K562 (cell line): Measurements from ENCODE around the gene NUP85. TPM values are rescaled to one million over a fixed set of nuclear protein-coding genes. Genes with fewer than 3 reads are reported as not detected.

Experiments
- ARID4B ChIP-seq: sonication (generic); formaldehyde crosslinking; IDR thresholded peaks from 2 replicates; pipeline ENCODE4 v1.8.0; 2022; ENCODE audit warnings: mild to moderate bottlenecking, missing genetic modification reagents
- CHD7 ChIP-seq: fragments of 200-600 bp; sonication (generic); IDR thresholded peaks from one replicate; pipeline ENCODE4 v1.6.1; 2012; ENCODE audit warnings: mild to moderate bottlenecking, low read depth, low read length, inconsistent platforms
- CTBP1 ChIP-seq: fragments of 450-650 bp; IDR thresholded peaks from 2 replicates; pipeline ENCODE4 v1.6.1; 2016; ENCODE audit warnings: borderline replicate concordance
- HNRNPLL ChIP-seq: fragments of 200-400 bp; formaldehyde crosslinking; IDR thresholded peaks from 2 replicates; pipeline ENCODE4 v1.6.1; 2017; ENCODE audit warnings: low read length, low read depth, mild to moderate bottlenecking; ENCODE audit not compliant: poor library complexity, severe bottlenecking
- KAT7 ChIP-seq: sonication (generic); formaldehyde crosslinking; IDR thresholded peaks from 2 replicates; pipeline ENCODE4 v1.8.0; 2022; ENCODE audit warnings: missing genetic modification reagents, mild to moderate bottlenecking, borderline replicate concordance
- KLF13 ChIP-seq: fragments of 450-650 bp; IDR thresholded peaks from 2 replicates; pipeline ENCODE4 v1.6.1; 2016; ENCODE audit warnings: missing genetic modification characterization, low read depth, mild to moderate bottlenecking, missing compliant biosample characterization, moderate library complexity, borderline replicate concordance
- PHF8 ChIP-seq: fragments of 200-600 bp; sonication (generic); IDR thresholded peaks from 2 replicates; pipeline ENCODE4 v1.6.1; 2012; ENCODE audit warnings: mixed run types, mild to moderate bottlenecking, inconsistent platforms, low read length, moderate library complexity, borderline replicate concordance
- PML ChIP-seq: IDR thresholded peaks from 2 replicates; pipeline ENCODE4 v1.6.1; 2012; ENCODE audit warnings: low read length, inconsistent platforms
- POU5F1 ChIP-seq: fragments of 150-350 bp; IDR thresholded peaks from 2 replicates; pipeline ENCODE4 v1.6.1; 2014; ENCODE audit warnings: borderline replicate concordance, low read length, low read depth, mild to moderate bottlenecking; ENCODE audit not compliant: partially characterized antibody
- PTRF ChIP-seq: fragments of 450-650 bp; IDR thresholded peaks from 2 replicates; pipeline ENCODE4 v1.6.1; 2016; ENCODE audit warnings: mild to moderate bottlenecking, missing genetic modification characterization, missing compliant biosample characterization
- ZNF24 ChIP-seq: fragments of 450-650 bp; IDR thresholded peaks from 2 replicates; pipeline ENCODE4 v1.6.1; 2016
- polyA plus RNA-seq, 8 experiments: library from polyadenylated mRNA; depleted of rRNA in 4 of 8; stranded (reverse) in 5 of 8; unstranded in 3 of 8; fragments of >200 nt; fragmentation: Nextera tagmentation in 2 of 8; fragmentation: Illumina TruSeq in 1 of 8; extraction: Ambion mirVana in 2 of 8; extraction: Trizol in 1 of 8; gene quantifications; 2 replicates each; pipeline versions ENCODE4 v1.2.1 to v1.2.3, GENCODE V29; 2011 to 2014; ENCODE audit warnings: inconsistent platforms in 1 of 8, missing spikeins in 1 of 8
- total RNA-seq, 7 experiments: library from RNA; depleted of rRNA in 6 of 7; stranded (reverse); fragments of >200 nt in 6 of 7; fragmentation: Illumina TruSeq in 2 of 7; extraction: Trizol in 2 of 7; gene quantifications; 2 replicates each; pipeline versions ENCODE4 v1.2.1 to v1.2.3, GENCODE V29; 2011 to 2021; ENCODE audit warnings: low replicate concordance in 1 of 7

The NUP85 gene
- total and polyA plus RNA-seq, 9 of the 15 experiments (the other 6 are each of a cell fraction or from before 2014, with no cell fraction given), result 50.2 to 177 (median 110) TPM

- no peak for TF ChIP-seq PML
- TF ChIP-seq KAT7 (CRISPR knock-in tag), result peak; percentile 96
- TF ChIP-seq CTBP1, result peak; percentile 87; the same call in 1 of the 2 replicates
- no peak for TF ChIP-seq ARID4B
- no peak for TF ChIP-seq POU5F1
- no peak for TF ChIP-seq CHD7
- TF ChIP-seq PHF8, result peak; percentile 77; the same call in 1 of the 2 replicates
- peak; percentile 52; the same call in 1 of the 2 replicates for TF ChIP-seq KLF13 (tag)
- TF ChIP-seq HNRNPLL, result peak; percentile 41
- peak; percentile 83 for TF ChIP-seq PTRF
- no peak for TF ChIP-seq ZNF24
Measured at GRCh38 chr17:75182569-75183436, 22.7 kb upstream of the NUP85 start, which contains the start of gene SUMO2 (continued).
